ENCODE measurements around the gene TASP1.
"Not testable (repeated sequence)": the region's sequence is repeated elsewhere in the genome, so short reads cannot be mapped to it uniquely, and the experiment has no call there.

- not testable (repeated sequence) for TF ChIP-seq POLR2A (IDR thresholded peaks at IDR 0.05); CTCF (IDR thresholded peaks at IDR 0.05 in 4 of 5, conservative IDR thresholded peaks at IDR 0.05 in 1 of 5)
These were observed 20.3 kb downstream of the TASP1 start for GRCh38 chr20:13618456-13618855.

Data from gastrocnemius medialis (tissue), 4 donors.